HG03342 (cell line): ENCODE data around the gene RRP36.
A peak's percentile ranks its signal among the peaks of the same experiment; 100 is the strongest.

ENCODE experiments used
- ATAC-seq: cut with Tn5 transposase; IDR thresholded peaks from one replicate; pipeline ENCODE4 v1.9.1; 2021; ENCODE audit warnings: mild to moderate bottlenecking, moderate library complexity; ENCODE audit not compliant: unreplicated experiment

The RRP36 gene

DNA sequence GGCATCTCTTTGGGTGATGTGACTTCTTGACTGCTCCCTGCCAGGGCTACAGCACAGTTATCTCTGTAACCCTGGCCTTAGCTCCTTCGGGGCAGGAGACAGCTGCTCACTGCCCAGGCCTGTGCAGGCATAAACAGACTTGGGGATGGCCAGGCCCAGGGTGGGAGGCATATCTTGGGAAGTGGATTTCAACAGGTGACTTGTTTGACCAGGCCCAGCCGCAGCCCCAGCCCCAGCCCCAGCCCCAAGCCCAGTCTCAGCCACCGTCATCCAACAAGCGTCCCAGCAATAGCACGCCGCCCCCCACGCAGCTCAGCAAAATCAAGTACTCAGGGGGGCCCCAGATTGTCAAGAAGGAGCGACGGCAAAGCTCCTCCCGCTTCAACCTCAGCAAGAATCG is 15.2 kb upstream of the RRP36 start:
- no peak for ATAC-seq

DNA sequence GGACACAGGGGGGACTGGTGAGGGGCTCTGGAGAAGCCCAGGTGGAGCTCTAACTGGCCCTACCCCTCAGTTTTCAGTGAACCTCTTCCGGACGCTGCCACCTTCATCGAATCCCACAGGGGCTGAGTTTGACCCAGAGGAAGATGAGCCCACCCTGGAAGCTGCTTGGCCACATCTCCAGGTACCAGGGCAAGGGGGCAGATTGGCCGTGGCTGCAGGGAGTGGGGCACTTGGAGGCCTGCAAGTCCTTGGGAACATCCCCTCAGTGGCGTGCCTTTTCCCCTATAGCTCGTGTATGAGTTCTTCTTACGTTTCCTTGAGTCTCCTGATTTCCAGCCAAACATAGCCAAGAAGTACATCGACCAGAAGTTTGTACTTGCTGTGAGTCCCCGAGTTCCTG is 14.3 kb upstream of the RRP36 start:
- ATAC-seq: no peak

DNA sequence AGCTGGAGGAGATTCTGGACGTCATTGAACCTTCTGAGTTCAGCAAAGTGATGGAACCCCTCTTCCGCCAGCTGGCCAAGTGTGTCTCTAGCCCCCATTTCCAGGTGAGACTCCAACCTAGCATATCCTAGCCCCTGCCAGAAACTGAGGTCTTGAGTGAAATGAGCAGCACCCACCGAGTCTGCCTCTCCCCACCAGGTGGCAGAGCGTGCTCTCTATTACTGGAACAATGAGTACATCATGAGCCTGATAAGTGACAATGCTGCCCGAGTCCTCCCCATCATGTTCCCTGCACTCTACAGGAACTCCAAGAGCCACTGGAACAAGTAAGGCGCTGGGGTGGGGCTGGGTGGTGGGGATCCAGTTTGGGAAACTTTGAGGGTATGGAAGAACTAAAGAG is 12.3 kb upstream of the RRP36 start:
- ATAC-seq: no peak

DNA sequence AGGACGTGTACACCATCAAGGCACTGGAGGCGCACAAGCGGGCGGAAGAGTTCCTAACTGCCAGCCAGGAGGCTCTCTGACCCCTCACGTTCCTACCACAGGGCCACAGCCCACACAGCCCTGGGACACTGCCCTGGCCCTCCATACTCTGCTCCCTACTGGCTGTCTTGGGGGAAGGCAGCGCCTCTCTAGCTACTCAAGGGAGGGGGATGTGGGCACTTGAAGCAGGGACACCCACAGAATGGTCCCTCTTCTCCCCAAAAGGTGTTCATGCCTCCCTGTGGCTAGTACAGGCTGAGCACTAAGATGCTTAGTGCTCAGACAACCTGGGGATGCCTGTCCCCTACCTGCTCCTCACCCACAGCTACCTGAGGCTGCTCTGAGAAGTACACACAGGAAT is 10.2 kb upstream of the RRP36 start:
- ATAC-seq: no peak

DNA sequence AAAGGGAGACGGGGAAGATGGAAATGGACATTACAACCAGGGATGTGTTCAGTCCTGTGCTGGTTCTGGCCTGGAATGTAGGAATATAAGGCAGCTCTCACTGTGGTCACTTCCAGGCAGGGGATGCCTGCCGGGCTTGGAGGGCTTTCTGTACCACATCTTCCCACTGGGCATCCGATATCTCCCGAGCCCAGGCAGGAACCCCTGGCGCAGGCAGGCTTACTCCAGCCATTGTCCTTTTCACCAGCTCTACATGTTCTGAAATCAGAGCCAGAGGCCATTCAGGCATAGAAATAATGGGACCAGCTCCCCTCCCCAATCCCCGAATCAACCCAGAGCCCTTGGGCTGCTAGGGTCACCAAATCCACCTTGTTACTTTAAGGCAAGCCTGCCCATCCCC is 9.1 kb upstream of the RRP36 start:
- no peak for ATAC-seq

DNA sequence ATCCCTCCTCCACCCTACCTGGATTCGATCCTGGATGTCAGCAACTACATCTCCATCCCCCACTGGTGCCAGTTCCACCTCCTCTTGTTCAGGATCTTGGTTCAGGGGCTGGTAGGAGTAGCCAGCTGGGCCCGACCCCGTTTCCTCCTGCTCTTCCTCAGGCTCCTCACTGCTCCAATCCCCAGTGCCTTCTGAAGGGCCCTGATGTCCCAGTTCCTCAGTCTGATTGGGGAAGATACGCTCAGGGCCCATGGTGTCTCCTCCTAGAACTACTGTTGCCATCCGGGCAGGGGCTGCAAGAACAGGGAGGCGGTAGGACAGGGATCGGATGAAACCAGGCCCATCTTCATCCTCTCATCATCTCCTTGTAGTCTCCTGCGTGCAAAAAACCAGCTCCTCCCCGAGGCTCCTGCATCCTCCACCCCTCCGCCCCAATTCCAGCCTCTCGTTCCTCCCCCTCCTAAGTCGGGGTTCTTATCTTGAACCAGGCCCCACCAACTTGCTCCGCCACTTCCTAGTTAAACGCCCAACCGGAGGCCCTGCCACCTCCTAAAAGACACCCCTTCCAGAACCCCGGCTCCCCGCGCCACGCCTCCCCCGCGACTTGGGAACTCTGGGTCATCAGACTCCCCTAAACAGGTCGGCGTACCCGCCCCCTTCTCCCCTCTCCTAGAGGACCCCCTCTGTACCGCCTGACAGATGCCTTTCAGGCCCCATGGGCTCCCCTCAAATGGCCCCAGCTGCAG is 8.2 kb upstream of the RRP36 start:
- ATAC-seq: peak; percentile 12

DNA sequence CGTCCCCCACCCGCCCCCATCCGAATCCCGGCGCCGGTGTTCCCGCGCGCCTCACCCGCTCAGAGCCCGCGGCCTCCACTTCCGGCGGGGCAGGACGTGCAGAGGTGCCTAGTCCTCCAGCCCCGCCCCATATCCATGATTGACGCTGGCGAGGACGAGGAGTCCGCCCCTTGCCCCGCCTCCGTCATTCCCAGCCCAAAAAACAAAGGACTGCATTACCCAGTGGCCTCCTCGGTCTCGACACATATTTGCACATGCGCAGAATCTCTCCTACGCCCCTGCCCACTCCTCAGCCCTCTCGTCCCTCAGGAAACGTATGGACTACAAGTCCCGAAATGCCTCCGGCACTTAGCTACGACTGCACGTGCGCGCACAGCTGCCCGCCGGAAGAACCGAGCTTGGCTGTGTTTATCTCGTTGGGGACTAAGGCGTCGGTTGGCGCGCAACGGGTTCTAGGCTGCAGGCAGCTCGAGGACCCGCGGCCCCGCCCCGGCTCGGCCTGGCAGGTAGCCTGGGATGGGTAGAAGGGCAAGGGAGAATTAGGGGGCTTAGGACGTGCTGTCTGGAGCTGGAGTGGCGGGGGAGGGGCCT is 7.5 kb upstream of the RRP36 start, which contains the start of the genes KLHDC3 and MEA1:
Gene KLHDC3, plus strand, starts transcription at position 407 of the 591 bp plus-strand sequence. CDS start 2,944 bp downstream, outside the sequence.
Gene MEA1, minus strand, starts transcription at position 104 of the 591 bp plus-strand sequence. CDS start 133 bp downstream, outside the sequence.
- peak; percentile 92 for ATAC-seq

DNA sequence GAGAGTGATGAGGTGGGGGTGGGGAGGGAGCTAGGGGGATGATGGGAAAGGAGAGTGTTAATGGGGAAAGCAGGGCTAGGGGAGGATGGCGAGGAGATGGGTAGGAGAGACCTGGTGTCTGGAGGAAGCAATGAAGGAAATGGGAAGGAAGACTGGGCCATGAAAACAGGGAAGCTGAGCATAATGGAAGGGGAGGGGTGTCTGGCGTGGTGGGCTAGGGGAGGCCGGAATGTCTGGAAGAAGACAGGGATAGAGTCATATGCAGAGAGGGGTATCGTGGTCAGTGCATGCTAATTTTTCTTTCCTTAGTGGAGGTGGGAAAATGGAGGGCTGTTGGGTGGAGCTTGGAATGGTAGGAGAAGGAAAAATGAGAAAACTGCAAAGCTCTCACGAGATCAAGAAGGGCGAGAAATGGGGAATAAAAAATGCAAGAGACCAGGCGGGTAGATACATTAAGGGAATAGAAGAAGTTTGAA is 7.0 kb upstream of the RRP36 start:
- ATAC-seq: no peak

DNA sequence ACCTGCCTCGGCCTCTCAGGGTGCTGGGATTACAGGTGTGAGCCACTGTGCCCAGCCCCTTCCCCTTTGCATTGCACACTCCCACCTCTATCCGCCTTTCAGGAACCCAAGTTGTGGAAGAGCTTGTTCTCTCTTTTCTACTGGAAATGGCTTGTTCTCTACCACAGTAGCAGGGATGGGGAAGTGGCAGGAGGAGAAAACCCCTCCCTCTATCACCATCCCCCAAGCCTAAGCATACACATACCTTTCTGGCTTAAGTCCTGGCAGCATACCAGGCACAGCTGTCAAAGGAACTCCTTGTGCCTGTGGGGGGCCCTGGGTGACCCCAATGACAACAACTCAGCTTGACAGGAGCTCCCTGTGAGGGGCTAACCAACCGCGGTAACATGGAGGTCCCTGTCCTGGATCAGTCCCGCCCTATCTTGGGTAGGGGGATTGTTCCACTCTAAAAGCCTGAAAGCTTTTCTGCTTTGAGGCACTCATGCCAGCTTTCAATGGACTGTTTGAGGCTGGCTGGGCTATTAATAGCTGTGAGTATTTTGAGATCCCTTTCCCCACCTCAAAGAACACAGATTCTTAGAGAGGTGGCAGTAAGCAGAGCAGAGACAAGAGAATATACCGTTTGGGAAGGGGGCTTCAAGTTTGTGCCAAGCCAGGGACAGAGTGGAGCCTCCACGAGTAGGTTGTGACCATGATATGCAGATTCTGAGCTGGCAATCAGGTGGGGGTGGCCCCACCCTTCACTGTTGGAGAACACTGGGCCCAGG is 5.1 kb upstream of the RRP36 start:
- ATAC-seq: no peak

DNA sequence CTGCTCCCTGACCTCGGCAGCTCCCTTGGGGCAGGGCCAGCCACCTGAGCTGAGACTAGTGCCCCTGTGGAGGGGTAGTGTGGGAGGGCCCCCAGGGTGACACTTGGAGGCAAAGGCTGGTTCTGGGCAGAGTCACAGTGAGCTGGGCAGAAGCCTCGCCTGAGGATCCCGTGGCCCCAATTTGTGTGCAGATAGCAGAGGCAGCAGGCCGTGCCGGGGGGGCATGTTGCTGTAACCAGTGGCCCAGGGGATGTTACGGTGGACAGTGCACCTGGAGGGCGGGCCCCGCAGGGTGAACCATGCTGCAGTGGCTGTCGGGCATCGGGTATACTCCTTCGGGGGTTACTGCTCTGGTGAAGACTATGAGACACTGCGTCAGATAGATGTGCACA is 4.5 kb upstream of the RRP36 start:
- ATAC-seq: no peak

DNA sequence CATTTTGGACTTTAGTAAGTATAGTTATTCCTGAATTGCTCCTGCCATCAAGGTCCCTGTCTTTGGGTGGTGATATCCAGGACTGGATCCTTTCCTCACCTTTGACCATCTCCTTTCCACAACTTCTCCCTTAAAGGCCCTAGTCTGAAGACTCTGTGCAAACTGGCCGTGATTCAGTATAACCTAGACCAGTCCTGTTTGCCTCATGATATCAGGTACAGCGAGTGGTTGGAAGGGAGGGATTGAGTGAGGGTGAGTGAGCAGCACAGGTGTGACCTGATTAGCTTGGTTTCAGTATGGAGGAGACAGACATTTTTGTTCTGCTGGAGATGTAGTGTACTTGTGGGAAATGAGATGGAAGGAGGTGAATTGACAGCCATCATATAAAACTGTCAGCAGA is 2.3 kb upstream of the RRP36 start:
- ATAC-seq: no peak

DNA sequence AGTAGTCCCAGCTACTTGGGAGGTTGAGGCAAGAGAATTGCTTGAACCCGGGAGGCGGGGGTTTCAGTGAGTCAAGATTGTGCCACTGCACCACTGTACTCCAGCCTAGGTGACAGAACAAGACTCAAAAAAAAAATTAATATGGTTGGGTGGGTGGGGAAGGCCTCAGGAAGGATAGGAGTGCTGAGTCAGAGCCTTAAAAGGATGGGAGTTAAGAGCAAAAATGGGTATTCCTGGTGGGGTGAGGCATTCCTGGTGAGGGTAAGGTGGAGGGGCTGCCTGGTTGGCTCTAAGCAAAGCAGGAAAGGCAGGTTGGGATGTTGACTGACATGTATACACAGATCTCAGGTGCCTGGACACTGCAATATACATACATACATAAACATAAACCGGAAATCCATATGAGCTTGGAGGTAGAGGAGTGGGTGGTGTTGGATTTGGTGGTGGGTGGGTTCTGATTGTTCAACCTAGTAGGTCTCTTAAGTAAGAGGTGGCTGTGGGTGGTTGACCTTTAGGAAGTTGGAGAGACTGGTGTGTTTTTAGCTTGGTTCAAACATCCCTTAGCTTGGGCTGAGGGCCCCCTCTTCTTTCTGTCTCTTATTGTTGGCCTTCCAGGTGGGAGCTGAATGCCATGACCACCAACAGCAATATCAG is 1.2 kb upstream of the RRP36 start:
- no peak for ATAC-seq

DNA sequence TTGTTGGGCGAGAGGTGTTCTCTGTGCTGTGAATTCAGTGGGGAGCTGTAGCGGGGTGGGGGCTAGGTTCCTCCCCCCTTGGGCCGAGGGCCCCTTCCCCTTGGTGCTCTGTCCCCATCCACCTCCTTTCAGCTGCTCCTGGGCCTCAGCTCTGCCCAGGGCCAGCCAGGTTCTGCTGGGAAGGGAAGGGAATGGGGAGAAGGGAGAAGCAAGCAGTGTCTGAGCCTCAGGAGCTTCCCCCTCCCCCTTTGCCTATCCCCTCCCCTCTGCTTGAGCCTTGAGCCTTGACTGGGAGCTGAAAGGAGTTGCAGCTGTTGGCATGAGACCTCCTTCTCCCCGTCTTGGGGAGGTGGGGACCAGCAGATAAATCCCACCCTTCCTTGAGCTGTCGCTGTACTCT is 576 bp upstream of the RRP36 start:
- ATAC-seq: no peak

DNA sequence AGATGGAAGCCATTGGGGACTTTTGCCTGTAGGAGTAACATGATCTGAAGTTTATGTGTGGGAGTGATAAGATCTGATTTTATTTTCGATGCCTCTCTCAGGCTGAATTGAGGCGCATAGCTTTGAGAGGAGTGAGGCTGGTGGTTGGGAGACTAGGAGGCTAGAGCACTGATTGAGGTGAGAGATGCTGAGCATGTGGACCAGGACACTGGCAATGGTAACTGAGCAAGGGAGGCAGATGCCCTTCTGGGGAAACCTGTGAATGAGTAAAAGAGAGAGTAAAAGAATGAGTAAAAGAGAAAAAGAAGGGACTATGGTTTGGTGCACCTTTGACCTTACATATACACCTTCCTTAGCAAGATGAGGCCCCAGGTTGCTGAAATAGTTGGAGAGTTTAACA is 3.0 kb downstream of the RRP36 start:
- ATAC-seq: no peak

DNA sequence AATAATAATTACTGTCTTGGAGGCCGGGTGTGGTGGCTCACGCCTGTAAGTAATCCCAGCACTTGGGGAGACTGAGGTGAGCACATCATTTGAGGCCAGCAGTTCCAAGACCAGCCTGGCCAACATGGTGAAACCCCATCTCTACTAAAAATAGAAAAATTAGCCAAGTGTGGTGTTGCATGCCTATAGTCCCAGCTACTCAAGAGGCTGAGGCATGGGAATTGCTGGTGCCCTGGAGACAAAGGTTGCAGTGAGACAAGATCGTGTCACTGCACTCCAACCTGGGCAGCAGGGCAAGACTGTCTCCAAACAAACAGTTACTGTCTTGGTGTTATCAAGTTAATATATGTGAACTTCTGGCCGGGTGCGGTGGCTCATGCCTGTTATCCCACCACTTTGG is 4.9 kb downstream of the RRP36 start:
- ATAC-seq: no peak

DNA sequence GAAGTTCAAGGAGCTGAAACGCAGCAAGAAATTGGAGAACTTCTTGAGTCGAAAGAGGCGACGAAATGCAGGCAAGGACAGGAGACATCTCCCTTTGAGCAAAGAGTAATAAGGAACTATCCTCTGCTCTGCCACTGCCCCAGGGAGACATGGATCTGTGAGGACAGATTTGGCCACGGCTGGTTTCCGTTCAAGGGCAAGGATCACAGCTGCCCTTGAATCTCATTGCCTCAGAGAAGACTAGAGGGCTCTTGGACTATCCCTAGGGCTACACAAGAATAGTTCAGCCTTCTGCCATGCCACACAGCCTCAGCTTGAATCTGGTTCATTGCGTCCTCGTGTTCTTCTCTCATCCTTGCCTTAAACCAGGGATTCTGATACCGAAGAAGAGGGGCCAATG is 7.7 kb downstream of the RRP36 start:
- no peak for ATAC-seq

DNA sequence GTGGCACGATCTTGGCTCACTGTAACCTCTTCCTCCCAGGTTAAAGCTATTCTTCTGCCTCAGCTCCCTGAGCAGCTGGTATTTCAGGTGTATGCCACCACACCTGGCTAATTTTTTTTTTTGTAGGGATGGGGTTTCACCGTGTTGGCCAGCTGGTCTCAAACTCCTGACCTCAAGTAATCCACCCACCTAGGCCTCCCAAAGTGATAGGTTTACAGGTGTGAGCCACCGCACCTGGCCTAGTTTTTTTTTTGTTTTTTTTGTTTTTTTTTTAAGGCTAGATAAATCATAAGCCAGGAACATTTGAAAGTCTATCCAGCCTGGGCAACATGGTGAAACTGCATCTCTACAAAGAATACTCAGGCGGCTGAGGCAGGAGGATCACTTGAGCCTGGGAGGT is 10.9 kb downstream of the RRP36 start:
- no peak for ATAC-seq

DNA sequence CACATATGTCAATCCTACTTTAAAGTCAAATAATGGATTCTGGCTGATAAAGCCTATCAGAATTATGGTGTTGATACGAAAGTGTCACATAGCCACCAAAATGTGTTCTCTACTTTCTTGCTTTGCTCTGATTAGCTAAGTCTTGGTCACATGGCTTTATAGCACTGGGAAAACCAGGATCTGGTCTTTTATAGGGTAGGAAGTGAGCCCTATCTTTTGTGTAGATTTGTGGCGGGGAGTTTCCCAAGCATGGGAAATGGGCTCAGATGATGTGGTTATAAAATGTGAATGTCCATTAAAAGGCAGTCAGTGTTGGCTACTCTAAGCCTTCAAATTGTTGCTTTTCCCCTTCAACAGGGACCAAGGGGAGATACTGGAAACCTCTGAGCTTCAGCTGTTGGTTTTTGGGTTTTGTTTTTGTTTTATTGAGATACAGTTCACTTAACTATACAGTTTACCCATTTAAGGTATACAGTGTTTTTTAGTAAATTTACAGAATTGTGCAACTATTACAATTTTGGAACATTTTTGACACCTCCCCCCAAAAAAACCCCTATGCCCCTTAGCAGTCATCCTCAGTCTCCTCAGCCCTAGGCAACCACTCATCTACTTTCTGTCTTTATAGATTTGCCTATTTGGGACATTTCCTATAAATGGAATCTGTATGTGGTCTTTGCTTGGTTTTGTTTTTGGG is 12.2 kb downstream of the RRP36 start:
- ATAC-seq: no peak

DNA sequence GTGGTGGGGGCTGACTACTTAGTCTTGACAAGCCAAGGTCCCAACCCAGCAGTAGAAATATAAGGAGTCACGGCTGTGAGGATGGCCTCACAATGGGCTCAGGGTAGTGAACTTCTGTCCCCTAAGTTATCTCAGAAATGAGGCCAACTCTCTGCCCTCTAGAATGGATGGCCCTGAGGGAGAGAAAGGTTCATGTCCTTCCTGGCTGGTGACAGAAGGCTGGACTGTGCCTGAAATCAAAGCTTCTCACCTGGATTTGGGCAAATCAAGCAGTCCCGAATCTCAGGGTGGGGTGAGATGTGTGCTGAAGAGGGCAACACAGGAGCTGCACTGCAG is 12.7 kb downstream of the RRP36 start:
- ATAC-seq: no peak

DNA sequence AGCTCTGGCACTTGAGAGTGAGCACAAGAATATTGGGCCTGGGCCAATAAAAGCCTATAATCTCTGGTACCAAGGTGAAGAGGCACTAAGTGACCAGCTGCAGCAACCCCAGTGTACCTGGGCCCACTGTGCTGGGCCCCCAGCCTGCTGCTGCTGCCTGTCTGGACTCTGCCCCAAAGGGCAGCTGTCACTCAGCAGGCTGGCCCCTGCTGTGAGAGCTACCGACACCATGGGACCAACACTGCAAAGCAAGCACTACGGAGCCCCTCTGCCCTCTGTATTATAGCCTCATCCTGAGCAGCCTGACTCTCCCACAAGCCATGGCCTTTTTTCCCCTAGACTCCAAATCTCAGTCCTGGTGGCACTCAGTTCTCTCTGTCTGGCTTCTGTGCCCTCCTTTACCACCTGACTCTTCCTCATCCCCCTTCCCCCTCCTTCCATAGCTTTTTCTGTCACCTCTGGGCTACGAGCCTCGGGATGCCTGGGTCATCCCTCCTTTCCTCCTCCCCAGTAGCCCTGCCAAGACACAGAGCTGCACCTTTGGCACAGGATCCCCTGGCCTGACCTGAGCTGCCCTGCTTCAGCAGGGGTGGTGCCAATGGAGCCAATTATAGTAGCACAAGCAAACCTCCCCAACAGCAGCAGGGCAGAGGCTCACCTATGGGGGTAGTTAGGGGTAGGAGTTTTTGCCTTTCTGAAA is 14.2 kb downstream of the RRP36 start:
- ATAC-seq: no peak
